Esophagus muscularis mucosa (tissue), 3 donors: ENCODE data around the gene ADAT1.

Experiments
- CTCF ChIP-seq, 3 experiments: fragments of 200-600 bp in 2 of 3; fragments of 450-650 bp in 1 of 3; sonication (generic) in 2 of 3; IDR thresholded peaks; one replicate each; pipeline ENCODE4 v1.5.1; 2017 to 2019; ENCODE audit warnings: antibody characterized with exemption in 3 of 3, mild to moderate bottlenecking in 2 of 3, moderate library complexity in 1 of 3
- POLR2A ChIP-seq: fragments of 450-650 bp; IDR thresholded peaks from one replicate; pipeline ENCODE4 v1.6.1; 2017; ENCODE audit warnings: antibody characterized with exemption, moderate library complexity, mild to moderate bottlenecking, low read depth
- POLR2AphosphoS5 ChIP-seq, 2 donors: sonication (generic); formaldehyde crosslinking; IDR thresholded peaks; one replicate each; pipeline ENCODE4 v1.6.1; 2017; ENCODE audit warnings: antibody characterized with exemption in 2 of 2

- TF ChIP-seq POLR2A = peak; percentile 84
- no peak for TF ChIP-seq CTCF (IDR thresholded peaks at IDR 0.05)
- peak; percentile 99 for TF ChIP-seq POLR2AphosphoS5 (IDR thresholded peaks at IDR 0.05)
These were observed 24.6 kb upstream of the ADAT1 start, which contains the start of the genes KARS1 and TERF2IP for GRCh38 chr16:75647492-75648264.
